OCI-LY3 (cell line): ENCODE measurements around the gene VDAC1.

ENCODE experiments used
- H2AFZ ChIP-seq: fragments of 200-600, 300-600 bp; shearing (Covaris generic); 2 replicates; pipeline ENCODE4 v1.6.0; 2014; ENCODE audit warnings: antibody characterized with exemption, low read depth, low read length
- H3K27ac ChIP-seq: fragments of 200-600, 300-600 bp; sonication (generic); 2 replicates; pipeline ENCODE4 v1.5.1; 2014; ENCODE audit warnings: mild to moderate bottlenecking, low read length, moderate library complexity, mixed read lengths
- H3K27me3 ChIP-seq: fragments of 200-600, 300-600 bp; sonication (generic); 2 replicates; pipeline ENCODE4 v1.6.1; 2014; ENCODE audit warnings: low read depth, low read length, mixed read lengths
- H3K36me3 ChIP-seq: fragments of 200-600, 300-600 bp; sonication (generic); replicated peaks from 2 replicates; pipeline ENCODE3; 2014; ENCODE audit warnings: low read depth, low read length, mixed read lengths
- H3K4me1 ChIP-seq: fragments of 300-600, 200-600 bp; sonication (generic); 2 replicates; pipeline ENCODE4 v1.6.1; 2014; ENCODE audit warnings: low read length, mixed read lengths
- H3K4me2 ChIP-seq: fragments of 200-600, 300-600 bp; sonication (generic); 2 replicates; pipeline ENCODE4 v1.6.1; 2014; ENCODE audit warnings: low read length, mixed read lengths
- H3K4me3 ChIP-seq: fragments of 300-600, 200-600 bp; sonication (generic); 2 replicates; pipeline ENCODE4 v1.5.1; 2014; ENCODE audit warnings: antibody characterized with exemption, mild to moderate bottlenecking, low read length, moderate library complexity
- H3K79me2 ChIP-seq: fragments of 300-600, 200-600 bp; shearing (Covaris generic); 2 replicates; pipeline ENCODE4 v1.6.1; 2014; ENCODE audit warnings: mild to moderate bottlenecking, low read length, mixed read lengths
- H3K9ac ChIP-seq: fragments of 300-600, 200-600 bp; shearing (Covaris generic); 2 replicates; pipeline ENCODE4 v1.6.0; 2014; ENCODE audit warnings: mild to moderate bottlenecking, low read length, moderate library complexity
- H3K9me3 ChIP-seq: fragments of 200-600, 300-600 bp; shearing (Covaris generic); 2 replicates; pipeline ENCODE4 v1.6.1; 2014; ENCODE audit warnings: low read length, mixed read lengths; ENCODE audit not compliant: insufficient read depth
- H4K20me1 ChIP-seq: fragments of 200-600, 300-600 bp; sonication (generic); 2 replicates; pipeline ENCODE4 v1.6.1; 2016; ENCODE audit warnings: low read length, mixed read lengths; ENCODE audit not compliant: insufficient read depth
- EZH2phosphoT487 ChIP-seq: fragments of 200-600 bp; shearing (Covaris generic); IDR thresholded peaks from 2 replicates; pipeline ENCODE4 v1.6.1; 2018; ENCODE audit warnings: antibody characterized with exemption, mixed run types, low read depth
- TF ChIP-seq, protein P1 (sequence below): fragments of 200-600, 300-600 bp; sonication (generic); IDR thresholded peaks from 2 replicates; pipeline ENCODE4 v1.5.1; 2014; ENCODE audit warnings: antibody characterized with exemption, low read length, low read depth

The VDAC1 gene

GRCh38 chr5:133968204-133968980, 36.4 kb downstream of the VDAC1 start, which contains the start of gene C5orf15:
Gene C5orf15, minus strand, starts transcription at chr5:133968625. Its CDS starts 41 bp downstream, at chr5:133968584.
- no peaks in the 10 kb centered on the region for H3K27me3 ChIP-seq
- TF ChIP-seq, protein P1, sequence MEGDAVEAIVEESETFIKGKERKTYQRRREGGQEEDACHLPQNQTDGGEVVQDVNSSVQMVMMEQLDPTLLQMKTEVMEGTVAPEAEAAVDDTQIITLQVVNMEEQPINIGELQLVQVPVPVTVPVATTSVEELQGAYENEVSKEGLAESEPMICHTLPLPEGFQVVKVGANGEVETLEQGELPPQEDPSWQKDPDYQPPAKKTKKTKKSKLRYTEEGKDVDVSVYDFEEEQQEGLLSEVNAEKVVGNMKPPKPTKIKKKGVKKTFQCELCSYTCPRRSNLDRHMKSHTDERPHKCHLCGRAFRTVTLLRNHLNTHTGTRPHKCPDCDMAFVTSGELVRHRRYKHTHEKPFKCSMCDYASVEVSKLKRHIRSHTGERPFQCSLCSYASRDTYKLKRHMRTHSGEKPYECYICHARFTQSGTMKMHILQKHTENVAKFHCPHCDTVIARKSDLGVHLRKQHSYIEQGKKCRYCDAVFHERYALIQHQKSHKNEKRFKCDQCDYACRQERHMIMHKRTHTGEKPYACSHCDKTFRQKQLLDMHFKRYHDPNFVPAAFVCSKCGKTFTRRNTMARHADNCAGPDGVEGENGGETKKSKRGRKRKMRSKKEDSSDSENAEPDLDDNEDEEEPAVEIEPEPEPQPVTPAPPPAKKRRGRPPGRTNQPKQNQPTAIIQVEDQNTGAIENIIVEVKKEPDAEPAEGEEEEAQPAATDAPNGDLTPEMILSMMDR, result no peak
- no peak for TF ChIP-seq EZH2phosphoT487
- peak within 1 kb of the TSS; percentile 62 for H3K27ac ChIP-seq
- H4K20me1 ChIP-seq, result no peaks in the 10 kb centered on the region
- no peaks in the 10 kb centered on the region for H3K9me3 ChIP-seq
- peaks cover 6% of the 10 kb centered on the region for H3K36me3 ChIP-seq
- H3K4me2 ChIP-seq, result peak within 1 kb of the TSS; percentile 77
- H3K9ac ChIP-seq, result peak within 1 kb of the TSS; percentile 84
- peak within 1 kb of the TSS; percentile 84 for H3K4me3 ChIP-seq
- H3K79me2 ChIP-seq, result peaks cover 46% of the 10 kb centered on the region
- H2AFZ ChIP-seq, result peak within 1 kb of the TSS; percentile 68
- peaks cover 14% of the 10 kb centered on the region for H3K4me1 ChIP-seq

GRCh38 chr5:133967698-133968203, 37.0 kb downstream of the VDAC1 start:
- Histone ChIP-seq H3K4me1 (peaks cover 14% of the 10 kb centered on the region), H3K27me3 (no peaks in the 10 kb centered on the region), H3K4me3 (peak overlapping the region; percentile 84), H3K9me3 (no peaks in the 10 kb centered on the region), H3K27ac (peak overlapping the region; percentile 62), H3K36me3 (peaks cover 6% of the 10 kb centered on the region), H2AFZ (no peak overlapping the region), H4K20me1 (no peaks in the 10 kb centered on the region), H3K9ac (peak overlapping the region; percentile 84), H3K4me2 (peak overlapping the region; percentile 77), H3K79me2 (peaks cover 53% of the 10 kb centered on the region)
- TF ChIP-seq, protein P1, result no peak

- Histone ChIP-seq H4K20me1 (no peaks in the 10 kb centered on the region), H3K4me1 (peaks cover 14% of the 10 kb centered on the region), H3K4me3 (peak overlapping the region; percentile 84), H3K4me2 (peak overlapping the region; percentile 77), H3K79me2 (peaks cover 59% of the 10 kb centered on the region), H3K27me3 (no peaks in the 10 kb centered on the region), H3K36me3 (peaks cover 6% of the 10 kb centered on the region), H3K27ac (no peak overlapping the region), H2AFZ (no peak overlapping the region), H3K9me3 (no peaks in the 10 kb centered on the region), H3K9ac (no peak overlapping the region)
- no peak for TF ChIP-seq EZH2phosphoT487
- TF ChIP-seq, protein P1, result no peak
Measured at GRCh38 chr5:133967124-133967523, 37.7 kb downstream of the VDAC1 start.

- H3K79me2 ChIP-seq, result peaks cover 60% of the 10 kb centered on the region
- peaks cover 3% of the 10 kb centered on the region for H3K36me3 ChIP-seq
- H3K27me3 ChIP-seq, result no peaks in the 10 kb centered on the region
- H3K27ac ChIP-seq, result no peak overlapping the region
- H3K4me3 ChIP-seq, result no peak overlapping the region
- TF ChIP-seq, protein P1, result no peak
- TF ChIP-seq EZH2phosphoT487, result no peak
- no peak overlapping the region for H2AFZ ChIP-seq
- H3K9ac ChIP-seq, result no peak overlapping the region
- no peaks in the 10 kb centered on the region for H4K20me1 ChIP-seq
- H3K4me1 ChIP-seq, result peaks cover 14% of the 10 kb centered on the region
- H3K4me2 ChIP-seq, result no peak overlapping the region
- H3K9me3 ChIP-seq, result no peaks in the 10 kb centered on the region
Measured at GRCh38 chr5:133966090-133966489, 38.7 kb downstream of the VDAC1 start.
